SK-N-SH (cell line): Measurements from ENCODE around the gene ANP32A.

Source experiments
- CHD2 ChIP-seq: fragments of 150-350 bp; IDR thresholded peaks from 2 replicates; pipeline ENCODE4 v1.6.1; 2018; ENCODE audit warnings: low read length; ENCODE audit not compliant: partially characterized antibody
- CTCF ChIP-seq: fragments of 200-600 bp; sonication (generic); IDR thresholded peaks from 2 replicates; pipeline ENCODE4 v1.6.1; 2017; ENCODE audit warnings: antibody characterized with exemption, mild to moderate bottlenecking, moderate library complexity
- GABPA ChIP-seq: IDR thresholded peaks from 2 replicates; pipeline ENCODE4 v1.4.0; 2012; ENCODE audit warnings: low read depth, mild to moderate bottlenecking
- POLR2AphosphoS5 ChIP-seq: IDR thresholded peaks from 2 replicates; pipeline ENCODE4 v1.6.1; 2012; ENCODE audit warnings: low read depth, low read length
- RCOR1 ChIP-seq: fragments of 150-350 bp; IDR thresholded peaks from 2 replicates; pipeline ENCODE4 v1.6.1; 2017; ENCODE audit warnings: antibody characterized with exemption, low read length
- ZBTB33 ChIP-seq: IDR thresholded peaks from 2 replicates; pipeline ENCODE4 v1.4.0; 2012; ENCODE audit warnings: low read depth, borderline replicate concordance

GRCh38 chr15:68812597-68813431 lies 7.9 kb downstream of the ANP32A start:
- TF ChIP-seq RCOR1: no peak
- TF ChIP-seq CTCF: no peak
- no peak for TF ChIP-seq GABPA
- no peak for TF ChIP-seq ZBTB33
- no peak for TF ChIP-seq CHD2
- no peak for TF ChIP-seq POLR2AphosphoS5
